NB4 (cell line): Measurements from ENCODE around the gene THSD4.

ENCODE experiments used
- DNase-seq: peaks from one replicate; pipeline ENCODE4 v3.0.0; 2010; ENCODE audit warnings: low read depth
- H3K4me3 ChIP-seq: one replicate; pipeline ENCODE4 v1.5.1; 2011; ENCODE audit warnings: mild to moderate bottlenecking, low read depth, low read length, moderate library complexity
- CTCF ChIP-seq: IDR thresholded peaks from one replicate; pipeline ENCODE4 v1.5.1; 2012; ENCODE audit warnings: low read depth, low read length
- MYC ChIP-seq: IDR thresholded peaks from 2 replicates; pipeline ENCODE4 v1.6.1; 2011; ENCODE audit warnings: low read depth, low read length
- POLR2A ChIP-seq: IDR thresholded peaks from 2 replicates; pipeline ENCODE4 v1.6.1; 2011; ENCODE audit warnings: mild to moderate bottlenecking; ENCODE audit not compliant: insufficient read length; ENCODE audit errors: extremely low read depth
- TF ChIP-seq, protein P1 (sequence below): IDR thresholded peaks from 2 replicates; pipeline ENCODE4 v1.6.1; 2011; ENCODE audit warnings: low read depth, low read length

Gene THSD4

GRCh38 chr15:71342658-71343057 lies 227.4 kb downstream of the THSD4 start:
- H3K4me3 ChIP-seq, result no peak overlapping the region
- TF ChIP-seq, protein P1, sequence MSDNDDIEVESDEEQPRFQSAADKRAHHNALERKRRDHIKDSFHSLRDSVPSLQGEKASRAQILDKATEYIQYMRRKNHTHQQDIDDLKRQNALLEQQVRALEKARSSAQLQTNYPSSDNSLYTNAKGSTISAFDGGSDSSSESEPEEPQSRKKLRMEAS, result no peak
- no peak for TF ChIP-seq CTCF
- TF ChIP-seq MYC, result no peak
- TF ChIP-seq POLR2A, result no peak
- no peak for DNase-seq

GRCh38 chr15:71344316-71344715 lies 229.0 kb downstream of the THSD4 start:
- TF ChIP-seq, protein P1, result no peak
- no peak for TF ChIP-seq CTCF
- no peak for TF ChIP-seq POLR2A
- no peak for TF ChIP-seq MYC
- H3K4me3 ChIP-seq, result no peak overlapping the region
- no peak for DNase-seq

- DNase-seq, result no peak
- H3K4me3 ChIP-seq, result no peak overlapping the region
- TF ChIP-seq MYC (no peak), POLR2A (no peak), CTCF (no peak)
- TF ChIP-seq, protein P1, result no peak
Measured at GRCh38 chr15:71345186-71345585, 229.9 kb downstream of the THSD4 start.

GRCh38 chr15:71346464-71346863 lies 231.2 kb downstream of the THSD4 start:
- DNase-seq, result no peak
- H3K4me3 ChIP-seq, result no peak overlapping the region
- TF ChIP-seq, protein P1, result no peak
- TF ChIP-seq MYC (no peak), CTCF (no peak), POLR2A (no peak)

DNA sequence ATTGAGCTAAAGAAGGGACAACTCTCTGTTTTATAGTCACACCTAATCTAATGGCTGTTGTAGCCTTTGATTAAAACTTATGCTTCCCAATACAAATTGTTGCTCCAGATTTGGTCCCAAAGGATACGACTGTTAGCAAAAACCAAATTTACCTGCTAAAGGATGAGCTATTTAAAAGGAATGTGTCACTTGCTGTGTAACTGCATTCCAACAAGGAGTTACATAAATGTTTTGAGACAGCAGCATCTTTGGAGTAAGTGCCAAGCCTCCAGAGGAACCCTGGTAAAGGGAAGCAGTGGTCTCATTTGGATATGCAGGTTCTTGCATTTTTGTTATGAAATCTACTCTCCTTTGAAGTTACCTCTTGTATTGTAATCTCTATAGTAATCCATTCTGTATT lies 233.3 kb downstream of the THSD4 start:
- no peak overlapping the region for H3K4me3 ChIP-seq
- TF ChIP-seq MYC (no peak), POLR2A (no peak), CTCF (no peak)
- TF ChIP-seq, protein P1, result no peak
- no peak for DNase-seq

GRCh38 chr15:71349336-71349735 lies 234.1 kb downstream of the THSD4 start:
- no peak overlapping the region for H3K4me3 ChIP-seq
- TF ChIP-seq, protein P1, result no peak
- no peak for TF ChIP-seq CTCF
- no peak for DNase-seq
